SK-N-MC (cell line): ENCODE results near the gene PHLDA2.

ENCODE experiments used
- EZH2 ChIP-seq: fragments of 200-600 bp; sonication (generic); IDR thresholded peaks from one replicate; pipeline ENCODE4 v1.6.1; 2017; ENCODE audit warnings: antibody characterized with exemption
- POLR2AphosphoS5 ChIP-seq: IDR thresholded peaks from 2 replicates; pipeline ENCODE4 v1.6.1; 2012; ENCODE audit warnings: mild to moderate bottlenecking, low read depth, low read length, borderline replicate concordance

DNA sequence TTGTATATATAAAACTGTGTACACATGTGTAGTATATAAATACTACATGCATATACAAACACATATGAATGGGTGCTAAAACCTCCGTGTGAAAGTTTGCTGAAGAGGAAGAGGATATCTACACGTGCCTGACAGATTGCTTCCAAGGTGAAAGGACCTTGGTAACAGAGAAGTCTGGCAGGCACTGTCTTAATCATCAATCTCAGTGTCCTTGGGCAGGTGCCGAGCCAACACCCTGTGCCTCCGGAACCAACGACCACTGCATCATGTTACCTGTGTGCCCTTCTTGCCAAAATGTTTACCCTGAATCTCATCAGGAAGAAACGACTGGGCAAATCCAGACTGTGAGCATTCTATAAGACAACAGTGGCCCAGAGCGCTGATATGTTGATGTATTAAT is 47.9 kb upstream of the PHLDA2 start:
- no peak for TF ChIP-seq POLR2AphosphoS5
- TF ChIP-seq EZH2 = no peak
